CD4-positive, alpha-beta memory T cell (primary cell): Measurements from ENCODE around the gene ASB14. TPM values are rescaled to one million over a fixed set of nuclear protein-coding genes. Genes with fewer than 3 reads are reported as not detected.

Experiments
- CTCF ChIA-PET: fragments of 350-600 bp; sonication (Branson Sonifier 250); formaldehyde crosslinking; loops from one replicate; lab custom pipeline; 2021; ENCODE audit warnings: inconsistent platforms; ENCODE audit not compliant: partially characterized antibody; lab: Charles Lee
- POLR2A ChIA-PET: fragments of 350-600 bp; sonication (Branson Sonifier 250); formaldehyde crosslinking; loops from one replicate; lab custom pipeline; 2021; ENCODE audit not compliant: partially characterized antibody; lab: Charles Lee
- DNase-seq, 5 donors: peaks; one replicate each; pipeline versions ENCODE4 v3.0.0 to v3.0.0-alpha.2; 2020 to 2022; ENCODE audit warnings: mixed read lengths in 1 of 5
- H3K27ac ChIP-seq: one replicate; pipeline ENCODE4 v1.7.0; 2013; ENCODE audit warnings: low read depth, low read length
- H3K27me3 ChIP-seq: 2 replicates; pipeline ENCODE4 v1.7.0; 2013; ENCODE audit warnings: mild to moderate bottlenecking, low read length, moderate library complexity; ENCODE audit not compliant: insufficient read depth
- H3K36me3 ChIP-seq: 2 replicates; pipeline ENCODE4 v1.7.0; 2013; ENCODE audit warnings: mild to moderate bottlenecking, low read length, moderate library complexity; ENCODE audit not compliant: insufficient read depth
- H3K4me1 ChIP-seq: 2 replicates; pipeline ENCODE4 v1.7.0; 2013; ENCODE audit warnings: mild to moderate bottlenecking, low read length, moderate library complexity; ENCODE audit not compliant: insufficient read depth
- H3K4me3 ChIP-seq, 2 donors: one replicate each; pipeline ENCODE4 v1.7.0; 2013; ENCODE audit warnings: low read length in 2 of 2, mild to moderate bottlenecking in 1 of 2
- H3K9me3 ChIP-seq, 2 donors: one replicate each; pipeline ENCODE4 v1.7.0; 2013; ENCODE audit warnings: low read length in 2 of 2, control low read depth in 1 of 2; ENCODE audit not compliant: control insufficient read depth in 1 of 2
- H3K27ac Mint-ChIP-seq, 7 donors: one replicate each; pipeline ENCODE4 v1.8.0; 2020 to 2021; ENCODE audit warnings: mixed read lengths in 7 of 7, mild to moderate bottlenecking in 6 of 7, inconsistent platforms in 3 of 7, moderate library complexity in 3 of 7
- H3K27me3 Mint-ChIP-seq, 2 donors: one replicate each; pipeline ENCODE4 v1.8.0; 2020 to 2021; ENCODE audit warnings: mixed read lengths in 2 of 2
- H3K36me3 Mint-ChIP-seq, 2 donors: one replicate each; pipeline ENCODE4 v1.8.0; 2020 to 2021; ENCODE audit warnings: mixed read lengths in 2 of 2, inconsistent platforms in 1 of 2, mild to moderate bottlenecking in 1 of 2
- H3K4me1 Mint-ChIP-seq, 4 donors: one replicate each; pipeline ENCODE4 v1.8.0; 2020 to 2021; ENCODE audit warnings: mixed read lengths in 4 of 4, mild to moderate bottlenecking in 1 of 4
- H3K4me3 Mint-ChIP-seq, 8 donors: one replicate each; pipeline ENCODE4 v1.8.0; 2020 to 2021; ENCODE audit warnings: mixed read lengths in 8 of 8, mild to moderate bottlenecking in 7 of 8, moderate library complexity in 6 of 8, inconsistent platforms in 3 of 8
- H3K9me3 Mint-ChIP-seq, 8 donors: one replicate each; pipeline ENCODE4 v1.8.0; 2020 to 2021; ENCODE audit warnings: mixed read lengths in 8 of 8, mild to moderate bottlenecking in 5 of 8, inconsistent platforms in 3 of 8, moderate library complexity in 1 of 8
- intact Hi-C: fragments of 100-400 bp; cut with micrococcal nuclease; formaldehyde crosslinking; loops from one replicate; pipeline ENCODE4 v1.15.1; 2023
- polyA plus RNA-seq, 2 donors: library from polyadenylated mRNA; unstranded; fragments of 300-500 nt; fragmentation: Illumina TruSeq; gene quantifications; one replicate each; pipeline ENCODE4 v1.2.3, GENCODE V29; 2021
- total RNA-seq, 2 experiments: library from RNA; stranded (reverse); gene quantifications; one replicate each; pipeline ENCODE4 v1.2.3, GENCODE V29; 2021

The ASB14 gene
- total and polyA plus RNA-seq, 4 experiments from 2014 or later: 0.11 to 0.29 TPM; not detected in 2

DNA sequence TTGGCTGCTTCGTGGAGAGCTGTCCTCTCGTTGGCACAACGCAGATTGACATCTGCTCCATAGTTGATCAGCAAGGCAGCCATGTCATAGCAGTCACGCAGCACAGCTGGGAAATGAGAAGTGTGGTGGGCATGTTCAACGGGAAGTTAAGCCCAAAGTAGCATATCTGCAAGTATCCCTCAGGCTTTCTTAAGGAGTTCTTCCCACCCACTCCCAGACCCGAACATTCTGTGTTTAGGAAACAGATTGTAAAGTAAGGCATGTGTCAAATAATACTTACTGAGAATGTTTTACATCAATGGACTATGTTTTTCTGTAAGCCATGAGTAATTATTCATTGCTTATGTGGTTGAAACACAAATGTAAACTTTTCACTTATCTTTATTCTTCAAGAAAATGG, 9.2 kb downstream of the ASB14 start:
- intact Hi-C loops: no loop called here
- Mint-ChIP-seq H3K36me3 (no peaks in the 10 kb centered on the region), H3K4me3 (no peak overlapping the region), H3K27ac (no peak overlapping the region), H3K4me1 (no peaks in the 10 kb centered on the region), H3K27me3 (peaks cover 2 to 5% of the 10 kb centered on the region in 2 donors), H3K9me3 (peaks cover 0 to 10% (median 3%) of the 10 kb centered on the region in 8 donors)
- Histone ChIP-seq H3K4me1 (no peaks in the 10 kb centered on the region), H3K27ac (no peak overlapping the region), H3K9me3 (no peaks in the 10 kb centered on the region), H3K36me3 (no peaks in the 10 kb centered on the region), H3K4me3 (no peak overlapping the region), H3K27me3 (no peaks in the 10 kb centered on the region)
- DNase-seq: no peak
- POLR2A ChIA-PET: no interaction called here
- CTCF ChIA-PET: no interaction called here

DNA sequence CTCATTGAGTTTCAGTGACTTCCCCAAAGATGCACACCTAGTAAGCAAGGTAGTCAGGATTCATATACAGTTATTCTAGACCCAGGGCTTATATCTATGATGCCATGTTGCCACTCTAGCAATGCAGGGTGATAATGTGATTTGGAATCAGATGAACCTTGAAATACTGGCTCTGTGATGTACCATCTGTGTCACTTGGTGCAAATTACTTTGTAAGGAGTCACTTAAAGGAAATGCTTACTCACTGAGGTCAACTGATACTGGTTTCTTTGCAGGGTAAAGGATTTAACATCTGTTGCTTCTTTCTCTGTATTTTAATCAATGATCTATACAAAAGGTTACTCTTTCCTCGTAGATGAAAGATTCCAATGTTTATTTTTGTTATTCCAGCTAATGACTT, 10.8 kb downstream of the ASB14 start:
- ChIA-PET CTCF (no interaction called here), POLR2A (no interaction called here)
- Histone ChIP-seq H3K27ac (no peak overlapping the region), H3K4me1 (no peaks in the 10 kb centered on the region), H3K9me3 (no peaks in the 10 kb centered on the region), H3K27me3 (no peaks in the 10 kb centered on the region), H3K36me3 (no peaks in the 10 kb centered on the region), H3K4me3 (no peak overlapping the region)
- no peak for DNase-seq
- intact Hi-C loops: no loop called here
- Mint-ChIP-seq H3K27ac (no peak overlapping the region), H3K4me3 (no peak overlapping the region), H3K27me3 (peaks cover 2 to 5% of the 10 kb centered on the region in 2 donors), H3K4me1 (no peaks in the 10 kb centered on the region), H3K9me3 (peaks cover 0 to 4% (median 2%) of the 10 kb centered on the region in 8 donors), H3K36me3 (no peaks in the 10 kb centered on the region)

DNA sequence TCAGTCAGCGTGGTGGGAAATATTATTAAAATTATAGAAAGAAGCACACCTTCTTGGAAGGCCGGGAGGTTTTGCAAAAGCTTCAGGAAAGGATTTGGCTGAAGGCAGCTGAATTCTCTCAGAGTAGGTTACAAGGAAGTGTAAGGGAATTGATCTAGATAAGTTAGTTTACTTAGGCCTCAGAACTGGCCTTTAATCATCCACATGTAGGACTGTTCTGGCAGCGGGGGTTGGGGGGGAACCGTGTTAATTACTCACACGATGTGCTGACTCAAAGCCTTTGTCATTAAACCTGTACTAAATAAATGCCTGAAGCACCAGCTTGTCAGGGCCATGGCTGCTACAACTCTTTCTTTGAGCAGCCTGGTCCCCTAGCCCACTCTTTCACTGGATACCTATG, 12.8 kb downstream of the ASB14 start:
- H3K27me3 ChIP-seq: no peaks in the 10 kb centered on the region
- Mint-ChIP-seq H3K27ac (no peak overlapping the region), H3K4me1 (no peaks in the 10 kb centered on the region), H3K4me3 (no peak overlapping the region), H3K27me3 (peaks cover 0 to 2% of the 10 kb centered on the region in 2 donors), H3K9me3 (peaks cover 0 to 3% (median 0%) of the 10 kb centered on the region in 8 donors), H3K36me3 (no peaks in the 10 kb centered on the region)
- no peak for DNase-seq
- no peaks in the 10 kb centered on the region for H3K36me3 ChIP-seq
- no peak overlapping the region for H3K4me3 ChIP-seq
- no peak overlapping the region for H3K27ac ChIP-seq
- intact Hi-C loops: no loop called here
- ChIA-PET CTCF (no interaction called here), POLR2A (no interaction called here)
- H3K9me3 ChIP-seq: no peaks in the 10 kb centered on the region
- H3K4me1 ChIP-seq: no peaks in the 10 kb centered on the region

DNA sequence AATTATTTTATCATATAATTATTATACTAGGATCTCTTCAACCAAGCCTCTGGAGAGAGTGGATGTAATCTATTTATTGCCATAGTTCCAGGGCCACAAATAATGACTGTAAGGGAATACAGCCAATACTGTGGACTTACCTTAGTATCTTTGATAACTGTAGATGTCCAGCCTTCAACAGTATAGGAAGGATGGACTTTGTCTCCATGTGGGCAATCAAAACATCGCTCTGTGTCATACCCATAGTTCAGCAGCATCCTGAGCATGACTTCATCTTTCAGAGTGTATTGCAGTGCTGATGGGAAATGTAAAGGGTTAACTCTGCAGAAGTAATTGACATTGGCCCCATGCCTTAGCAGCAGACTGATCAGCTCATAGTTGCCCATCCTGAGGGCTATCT, 14.2 kb downstream of the ASB14 start:
- H3K36me3 ChIP-seq: no peaks in the 10 kb centered on the region
- Mint-ChIP-seq H3K27ac (no peak overlapping the region), H3K27me3 (no peaks in the 10 kb centered on the region), H3K4me3 (no peak overlapping the region), H3K4me1 (no peaks in the 10 kb centered on the region), H3K9me3 (peaks cover 0 to 3% (median 0%) of the 10 kb centered on the region in 8 donors), H3K36me3 (peaks cover 5 to 8% of the 10 kb centered on the region in 2 donors)
- no peaks in the 10 kb centered on the region for H3K4me1 ChIP-seq
- intact Hi-C loops: no loop called here
- H3K4me3 ChIP-seq: no peak overlapping the region
- H3K27me3 ChIP-seq: no peaks in the 10 kb centered on the region
- ChIA-PET CTCF (no interaction called here), POLR2A (no interaction called here)
- H3K9me3 ChIP-seq: no peaks in the 10 kb centered on the region
- no peak overlapping the region for H3K27ac ChIP-seq
- DNase-seq: no peak

DNA sequence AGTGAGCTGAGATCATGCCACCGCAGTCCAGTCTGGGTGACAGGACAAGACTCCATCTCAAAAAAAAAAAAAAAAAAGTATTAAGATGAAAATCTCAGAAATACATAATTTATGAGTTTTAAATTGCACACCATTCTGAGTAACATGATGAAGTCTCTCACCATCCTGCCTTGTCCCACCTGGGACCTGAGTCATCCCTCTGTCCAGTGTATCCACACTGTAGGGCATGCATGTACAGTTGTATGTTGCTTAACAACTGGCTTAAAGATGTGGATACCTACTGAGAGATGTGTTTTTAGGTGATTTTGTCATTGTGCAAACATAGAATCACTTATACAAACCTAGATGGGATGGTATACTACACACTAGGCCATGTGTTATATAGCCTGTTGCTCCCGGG, 17.1 kb downstream of the ASB14 start:
- Histone ChIP-seq H3K27me3 (no peaks in the 10 kb centered on the region), H3K9me3 (no peaks in the 10 kb centered on the region), H3K36me3 (no peaks in the 10 kb centered on the region), H3K4me3 (no peak overlapping the region), H3K4me1 (no peaks in the 10 kb centered on the region), H3K27ac (no peak overlapping the region)
- DNase-seq: no peak
- ChIA-PET POLR2A (no interaction called here), CTCF (no interaction called here)
- H3K36me3 Mint-ChIP-seq: peaks cover 9 to 23% of the 10 kb centered on the region in 2 donors
- intact Hi-C loops: no loop called here
- no peaks in the 10 kb centered on the region for H3K27me3 Mint-ChIP-seq
- peaks cover 0 to 3% (median 0%) of the 10 kb centered on the region in 8 donors for H3K9me3 Mint-ChIP-seq
- H3K27ac Mint-ChIP-seq: no peak overlapping the region
- no peak overlapping the region for H3K4me3 Mint-ChIP-seq
- no peaks in the 10 kb centered on the region for H3K4me1 Mint-ChIP-seq

DNA sequence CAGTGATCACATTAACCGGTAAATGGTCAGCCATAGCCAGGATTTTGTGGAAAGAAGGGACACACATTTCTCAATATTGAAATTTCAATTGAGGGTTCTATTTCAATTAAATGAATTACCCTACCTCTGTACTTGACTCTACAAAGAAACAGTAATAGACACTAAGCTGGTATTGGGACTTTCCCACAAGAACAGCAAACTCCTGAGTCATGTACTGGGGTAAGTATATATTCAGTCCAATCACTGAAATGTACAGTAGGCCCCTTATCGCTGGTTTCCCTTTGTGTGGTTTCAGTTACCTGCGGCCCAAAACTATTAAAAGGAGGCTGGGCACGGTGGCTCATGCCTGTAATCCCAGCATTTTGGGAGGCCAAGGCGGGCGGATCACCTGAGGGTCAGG, 17.6 kb downstream of the ASB14 start:
- Histone ChIP-seq H3K27ac (no peak overlapping the region), H3K4me3 (no peak overlapping the region), H3K4me1 (no peaks in the 10 kb centered on the region), H3K36me3 (no peaks in the 10 kb centered on the region), H3K27me3 (no peaks in the 10 kb centered on the region), H3K9me3 (no peaks in the 10 kb centered on the region)
- POLR2A ChIA-PET: no interaction called here
- no peaks in the 10 kb centered on the region for H3K4me1 Mint-ChIP-seq
- no peaks in the 10 kb centered on the region for H3K27me3 Mint-ChIP-seq
- no peak overlapping the region for H3K27ac Mint-ChIP-seq
- CTCF ChIA-PET: no interaction called here
- H3K4me3 Mint-ChIP-seq: no peak overlapping the region
- DNase-seq: no peak
- H3K36me3 Mint-ChIP-seq: peaks cover 13 to 27% of the 10 kb centered on the region in 2 donors
- intact Hi-C loops: no loop called here
- H3K9me3 Mint-ChIP-seq: peaks cover 0 to 3% (median 0%) of the 10 kb centered on the region in 8 donors

DNA sequence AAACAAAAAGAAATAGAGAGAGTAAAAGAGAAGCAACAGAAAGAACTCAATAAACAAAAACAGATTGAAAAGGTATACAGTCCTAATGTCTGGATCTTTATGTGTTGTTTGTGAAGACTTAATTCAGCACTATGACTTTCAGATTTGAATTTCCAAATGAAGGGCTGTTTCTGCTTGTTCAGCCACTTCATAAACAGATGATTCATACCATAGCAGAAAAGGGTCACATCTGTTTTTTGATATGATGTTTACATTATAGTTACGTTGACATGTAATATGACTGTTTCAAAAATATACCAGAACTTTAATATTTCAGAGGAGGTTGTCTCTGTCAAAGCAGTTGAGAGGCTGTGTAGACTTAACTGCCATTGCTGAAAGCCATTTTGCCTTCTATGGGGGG, 24.1 kb downstream of the ASB14 start:
- intact Hi-C loops: no loop called here
- peaks cover 67 to 76% of the 10 kb centered on the region in 2 donors for H3K36me3 Mint-ChIP-seq
- no peaks in the 10 kb centered on the region for H3K9me3 ChIP-seq
- H3K27ac ChIP-seq: no peak overlapping the region
- ChIA-PET POLR2A (no interaction called here), CTCF (no interaction called here)
- no peak overlapping the region for H3K4me3 Mint-ChIP-seq
- H3K9me3 Mint-ChIP-seq: peaks cover 0 to 10% (median under 1%) of the 10 kb centered on the region in 8 donors
- H3K4me1 Mint-ChIP-seq: no peaks in the 10 kb centered on the region
- H3K27me3 ChIP-seq: no peaks in the 10 kb centered on the region
- DNase-seq: no peak
- H3K27ac Mint-ChIP-seq: no peak overlapping the region
- H3K36me3 ChIP-seq: peaks cover 7% of the 10 kb centered on the region
- H3K4me1 ChIP-seq: no peaks in the 10 kb centered on the region
- no peaks in the 10 kb centered on the region for H3K27me3 Mint-ChIP-seq
- H3K4me3 ChIP-seq: no peak overlapping the region

DNA sequence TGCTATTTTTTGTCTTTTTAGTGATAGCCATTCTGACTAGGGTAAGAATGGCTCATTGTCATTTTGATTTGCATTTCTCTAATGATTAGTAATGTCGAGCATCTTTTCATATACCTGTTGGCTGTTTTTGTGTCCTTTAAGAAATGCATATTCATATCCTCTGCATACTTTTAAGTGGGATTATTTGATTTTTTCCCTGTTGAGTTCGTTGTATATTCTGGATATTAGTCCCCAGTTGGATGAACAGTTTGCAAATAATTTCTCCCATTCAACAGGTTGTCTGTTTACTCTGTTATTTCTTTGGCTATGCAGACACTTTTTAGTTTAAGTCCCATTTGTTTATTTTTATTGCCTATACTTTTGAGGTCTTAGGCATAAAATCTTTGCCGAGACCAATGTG, 30.6 kb downstream of the ASB14 start:
- Mint-ChIP-seq H3K9me3 (peaks cover 0 to 12% (median 3%) of the 10 kb centered on the region in 8 donors), H3K36me3 (peaks cover 85% of the 10 kb centered on the region in 2 donors), H3K27ac (peak overlapping the region in 1 of 7 donors; percentile 17), H3K4me1 (no peaks in the 10 kb centered on the region), H3K4me3 (no peak overlapping the region), H3K27me3 (no peaks in the 10 kb centered on the region)
- H3K36me3 ChIP-seq: peaks cover 23% of the 10 kb centered on the region
- H3K27ac ChIP-seq: no peak overlapping the region
- POLR2A ChIA-PET: no interaction called here
- no peak overlapping the region for H3K4me3 ChIP-seq
- intact Hi-C loops: no loop called here
- CTCF ChIA-PET: no interaction called here
- DNase-seq: no peak
- no peaks in the 10 kb centered on the region for H3K27me3 ChIP-seq
- H3K9me3 ChIP-seq: no peaks in the 10 kb centered on the region
- no peaks in the 10 kb centered on the region for H3K4me1 ChIP-seq
